Upper lobe of right lung (tissue), 1 donor: ENCODE results near the gene SCN2B. TPM values are rescaled to one million over a fixed set of nuclear protein-coding genes. Genes with fewer than 3 reads are reported as not detected.
A peak's percentile ranks its signal among the peaks of the same experiment; 100 is the strongest.

Source experiments
- ATAC-seq: fragments of 200-7000 bp; cut with Tn5 transposase; one replicate; pipeline ENCODE4 v1.9.1; 2020; ENCODE audit warnings: mild to moderate bottlenecking, moderate library complexity
- DNase-seq: peaks from one replicate; pipeline ENCODE4 v3.0.0-alpha.2; 2020
- H3K27ac ChIP-seq: fragments of 200-600 bp; one replicate; pipeline ENCODE4 v1.8.0; 2022
- H3K27me3 ChIP-seq: fragments of 200-600 bp; one replicate; pipeline ENCODE4 v1.8.0; 2022; ENCODE audit warnings: mild to moderate bottlenecking
- H3K36me3 ChIP-seq: fragments of 200-600 bp; one replicate; pipeline ENCODE4 v1.8.0; 2022
- H3K4me1 ChIP-seq: fragments of 200-600 bp; one replicate; pipeline ENCODE4 v1.8.0; 2022
- H3K4me3 ChIP-seq: fragments of 200-600 bp; one replicate; pipeline ENCODE4 v1.8.0; 2022; ENCODE audit warnings: mild to moderate bottlenecking
- H3K9me3 ChIP-seq: fragments of 200-600 bp; one replicate; pipeline ENCODE4 v1.8.0; 2022
- CTCF ChIP-seq: fragments of 200-600 bp; IDR thresholded peaks from one replicate; pipeline ENCODE4 v1.8.0; 2022; ENCODE audit warnings: antibody characterized with exemption
- intact Hi-C: fragments of 100-400 bp; cut with DNase I; formaldehyde crosslinking; loops from one replicate; pipeline ENCODE4 v1.11.0; 2022
- total RNA-seq: library from RNA; stranded (reverse); fragmentation: NEBNext Ultra II Directional; extraction: Animal tissue kit (Norgen Biotek cat#: 25700); gene quantifications from one replicate; pipeline ENCODE4 v1.2.1, GENCODE V29; 2021
- donor health status: DM: no; HTN: yes; CAD: no; lungs with severe emphysema.

Gene SCN2B
- total RNA-seq, 1 donor from 2014 or later: 2.5 TPM

- Histone ChIP-seq H3K27ac (peak overlapping the region; percentile 49), H3K36me3 (peaks cover 8% of the 10 kb centered on the region), H3K4me1 (peaks cover 29% of the 10 kb centered on the region), H3K27me3 (no peaks in the 10 kb centered on the region), H3K9me3 (no peaks in the 10 kb centered on the region), H3K4me3 (no peak overlapping the region)
- DNase-seq (no peak), ATAC-seq (peak; percentile 86)
- TF ChIP-seq CTCF: no peak
- intact Hi-C loops: no loop called here
Observed at GRCh38 chr11:118206391-118207031, 30.1 kb upstream of the SCN2B start.

- Histone ChIP-seq H3K27ac (peak overlapping the region; percentile 49), H3K9me3 (no peaks in the 10 kb centered on the region), H3K4me1 (peaks cover 22% of the 10 kb centered on the region), H3K4me3 (no peak overlapping the region), H3K36me3 (peaks cover 8% of the 10 kb centered on the region), H3K27me3 (no peaks in the 10 kb centered on the region)
- no peak for DNase-seq
- no peak for ATAC-seq
- intact Hi-C loops: no loop called here
- TF ChIP-seq CTCF: no peak
Observed at GRCh38 chr11:118205606-118206378, 29.4 kb upstream of the SCN2B start.

GRCh38 chr11:118202599-118203422, 26.4 kb upstream of the SCN2B start:
- Histone ChIP-seq H3K4me3 (no peak overlapping the region), H3K27ac (no peak overlapping the region), H3K4me1 (peaks cover 29% of the 10 kb centered on the region), H3K9me3 (no peaks in the 10 kb centered on the region), H3K36me3 (no peaks in the 10 kb centered on the region), H3K27me3 (no peaks in the 10 kb centered on the region)
- intact Hi-C loops: no loop called here
- no peak for TF ChIP-seq CTCF
- ATAC-seq: no peak
- DNase-seq: no peak

- no peak for DNase-seq
- no peaks in the 10 kb centered on the region for H3K9me3 ChIP-seq
- no peak for TF ChIP-seq CTCF
- no peaks in the 10 kb centered on the region for H3K27me3 ChIP-seq
- no peak for ATAC-seq
- H3K4me3 ChIP-seq: no peak overlapping the region
- H3K36me3 ChIP-seq: no peaks in the 10 kb centered on the region
- H3K4me1 ChIP-seq: peaks cover 21% of the 10 kb centered on the region
- intact Hi-C loops: no loop called here
- H3K27ac ChIP-seq: no peak overlapping the region
Observed at GRCh38 chr11:118201966-118202365, 25.5 kb upstream of the SCN2B start.

- no peak for ATAC-seq
- intact Hi-C loops: no loop called here
- no peaks in the 10 kb centered on the region for H3K27me3 ChIP-seq
- no peak overlapping the region for H3K4me3 ChIP-seq
- peaks cover 12% of the 10 kb centered on the region for H3K4me1 ChIP-seq
- DNase-seq: no peak
- H3K9me3 ChIP-seq: no peaks in the 10 kb centered on the region
- no peaks in the 10 kb centered on the region for H3K36me3 ChIP-seq
- TF ChIP-seq CTCF: no peak
- H3K27ac ChIP-seq: no peak overlapping the region
Observed at GRCh38 chr11:118200901-118201680, 24.7 kb upstream of the SCN2B start.
